ENCODE measurements around the gene HLA-DMA.

Gene HLA-DMA

DNA sequence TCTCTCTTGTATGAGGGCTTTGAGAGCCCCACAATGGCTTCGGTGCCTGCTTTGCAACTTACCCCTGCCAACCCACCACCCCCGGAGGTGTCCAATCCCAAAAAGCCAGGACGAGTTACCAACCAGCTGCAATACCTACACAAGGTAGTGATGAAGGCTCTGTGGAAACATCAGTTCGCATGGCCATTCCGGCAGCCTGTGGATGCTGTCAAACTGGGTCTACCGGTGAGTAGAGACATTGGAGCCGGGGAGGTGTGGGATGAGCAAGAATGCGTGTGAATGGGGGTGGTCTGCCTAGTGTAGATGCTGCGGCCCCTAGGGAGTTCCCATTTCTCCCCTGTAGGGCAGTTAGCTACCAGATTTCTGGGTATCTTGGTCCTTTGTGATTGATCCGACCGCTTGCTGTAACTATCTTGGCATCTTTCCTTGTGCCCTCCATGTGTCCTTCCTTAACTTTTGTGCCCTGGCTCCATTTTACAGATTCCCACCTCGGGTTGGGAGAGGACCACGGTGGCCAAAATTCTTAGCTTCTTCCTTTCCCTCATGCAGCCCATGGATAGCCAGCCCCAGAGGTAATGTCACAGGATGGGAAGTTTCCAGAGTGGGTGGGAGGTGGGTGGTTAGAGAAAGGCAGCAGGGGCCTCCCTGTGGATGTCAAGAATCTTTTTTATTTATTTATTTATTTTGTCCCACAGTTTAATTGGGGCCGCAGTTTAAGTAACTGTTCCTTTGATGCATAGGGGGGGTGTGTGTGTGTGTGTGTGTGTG is 21.8 kb upstream of the HLA-DMA start:
- no peak for DNase-seq (ENCODE audit: low read depth)

DNA sequence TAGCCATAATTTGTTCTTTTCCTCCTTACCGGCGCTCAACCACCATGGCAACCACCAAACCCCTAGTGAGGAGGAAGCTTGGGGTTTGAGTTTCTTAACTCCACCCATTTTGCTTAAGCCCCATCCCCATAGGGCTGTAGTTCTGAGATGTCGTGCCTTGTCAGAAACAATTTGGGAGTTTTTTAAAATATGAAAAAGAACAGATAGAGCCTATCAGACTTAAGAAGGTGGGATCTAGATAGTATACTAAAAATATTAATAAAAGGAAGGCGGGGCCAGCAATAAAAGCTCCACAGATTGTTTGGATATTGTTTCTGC is 21.1 kb upstream of the HLA-DMA start:
- no peak for DNase-seq (ENCODE audit: low read depth)

DNA sequence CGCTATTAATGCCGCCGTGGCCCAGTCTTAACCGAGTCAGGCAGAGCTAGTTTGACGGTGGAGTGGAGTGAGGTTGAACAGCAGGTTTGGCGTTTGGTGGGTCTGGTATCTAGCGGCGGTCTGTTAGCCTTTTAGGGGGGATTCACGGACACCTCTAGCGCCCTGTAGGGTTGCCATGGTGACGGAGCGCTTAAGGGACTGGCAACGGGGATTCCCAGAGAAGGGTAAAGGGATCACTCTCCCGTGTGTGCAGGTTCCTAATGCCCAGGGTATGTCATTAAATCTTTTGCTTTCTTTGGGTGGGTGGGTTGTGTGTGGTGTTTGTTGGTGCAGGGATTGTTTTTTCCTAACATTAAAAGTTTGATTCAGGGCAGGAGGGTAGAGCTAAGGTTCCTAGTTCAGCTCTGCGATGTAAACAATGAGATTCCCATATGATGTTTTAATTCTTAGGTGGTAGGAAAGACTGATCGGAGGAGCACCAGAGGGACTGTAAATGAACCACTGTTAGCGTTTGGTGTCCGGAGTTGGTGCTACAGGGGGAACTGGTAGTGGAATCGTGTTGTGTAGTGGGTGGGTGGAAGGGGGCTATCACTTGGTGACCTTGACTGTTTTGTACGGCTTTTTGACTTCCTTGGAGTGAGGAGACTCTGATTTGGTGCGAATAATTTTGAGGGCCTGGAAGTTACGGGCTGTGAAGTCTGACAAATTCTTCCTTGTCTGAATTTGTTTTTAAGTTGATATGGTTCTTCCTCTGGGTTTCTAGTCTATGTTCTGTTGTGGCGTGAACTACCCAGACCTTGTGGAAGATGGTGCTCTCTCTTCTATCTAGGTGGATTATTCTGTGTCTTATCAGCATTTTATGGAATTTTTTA is 20.5 kb upstream of the HLA-DMA start:
- no peak for DNase-seq (ENCODE audit: low read depth)

DNA sequence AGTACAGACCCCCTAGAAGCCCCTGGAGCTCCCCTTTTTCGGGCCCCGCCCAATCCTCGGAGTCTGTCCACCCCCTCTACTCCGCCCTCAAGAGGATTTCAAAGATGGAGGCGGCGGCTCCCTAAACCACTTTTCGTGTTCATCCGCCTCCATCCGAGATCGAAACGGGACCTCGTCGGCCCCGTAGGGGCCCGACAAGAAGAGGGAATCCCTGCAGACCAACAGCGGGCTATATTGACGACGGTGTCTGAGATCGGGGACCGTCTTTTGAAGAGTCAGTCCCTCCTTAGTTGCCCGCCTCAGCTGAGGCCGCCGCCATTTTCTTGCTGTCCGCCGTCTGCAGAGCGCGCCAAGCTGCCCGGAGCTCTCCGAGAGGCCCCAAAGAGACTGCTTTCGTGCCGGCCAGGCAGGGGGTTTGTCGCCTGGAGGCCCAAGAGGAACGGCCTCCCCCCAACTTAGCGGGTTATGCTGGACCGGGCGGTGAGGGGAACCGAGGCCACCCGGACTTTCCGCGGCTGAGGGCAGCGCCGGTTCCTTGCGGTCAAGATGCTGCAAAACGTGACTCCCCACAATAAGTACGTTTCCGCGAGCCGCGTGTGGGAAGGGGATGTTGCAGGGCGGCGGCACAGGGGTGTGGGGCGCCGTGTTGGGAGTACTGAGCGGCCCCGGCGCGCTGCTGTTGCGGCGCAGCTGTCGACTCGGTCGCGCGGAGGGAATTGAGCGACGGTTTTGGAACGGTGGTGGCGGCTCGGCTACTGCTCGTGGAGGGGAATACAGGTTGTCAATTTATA is 19.7 kb upstream of the HLA-DMA start:
- DNase-seq (ENCODE audit: low read depth) = peak; percentile 33

DNA sequence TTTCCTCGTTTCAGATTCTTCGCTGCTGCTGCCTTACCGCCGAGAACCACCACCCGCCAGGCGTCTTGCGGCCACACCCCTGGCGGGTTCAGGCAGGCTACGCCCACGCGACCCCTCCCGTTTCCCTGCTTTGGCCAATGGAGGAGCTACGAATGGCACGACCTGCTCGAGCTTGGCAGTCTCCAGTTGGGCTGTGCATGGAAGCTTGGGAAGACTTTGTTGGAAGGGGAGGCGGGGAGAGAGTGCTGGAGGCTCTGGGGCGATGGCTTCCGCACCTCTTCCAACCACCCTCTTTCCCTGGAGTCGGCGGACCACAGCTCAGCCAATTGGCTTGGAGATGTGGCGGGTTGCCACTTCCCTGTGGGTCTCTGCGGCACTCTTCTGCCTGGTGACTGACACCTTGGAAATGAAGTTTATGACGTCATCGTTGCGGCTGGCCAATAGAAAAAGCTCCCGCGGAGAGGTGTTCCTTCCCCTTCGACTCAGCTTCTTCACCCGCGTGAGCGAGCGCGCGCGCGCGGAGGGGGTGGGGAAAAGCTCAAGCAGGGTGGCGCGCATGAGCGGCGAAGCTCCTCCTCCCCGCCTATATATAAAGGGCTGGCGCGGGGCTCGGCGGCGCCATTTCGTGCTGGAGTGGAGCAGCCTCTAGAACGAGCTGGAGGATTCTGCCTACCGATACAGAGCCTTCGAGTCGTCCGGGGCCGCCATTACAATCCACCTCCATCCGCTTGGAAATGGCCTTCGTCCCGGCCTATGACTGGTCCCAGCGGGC is 18.9 kb upstream of the HLA-DMA start:
- peak; percentile 99 for DNase-seq (ENCODE audit: low read depth)

- no peak for DNase-seq (ENCODE audit: low read depth)
These were observed 18.3 kb upstream of the HLA-DMA start for GRCh38 chr6:32971242-32971580.

DNA sequence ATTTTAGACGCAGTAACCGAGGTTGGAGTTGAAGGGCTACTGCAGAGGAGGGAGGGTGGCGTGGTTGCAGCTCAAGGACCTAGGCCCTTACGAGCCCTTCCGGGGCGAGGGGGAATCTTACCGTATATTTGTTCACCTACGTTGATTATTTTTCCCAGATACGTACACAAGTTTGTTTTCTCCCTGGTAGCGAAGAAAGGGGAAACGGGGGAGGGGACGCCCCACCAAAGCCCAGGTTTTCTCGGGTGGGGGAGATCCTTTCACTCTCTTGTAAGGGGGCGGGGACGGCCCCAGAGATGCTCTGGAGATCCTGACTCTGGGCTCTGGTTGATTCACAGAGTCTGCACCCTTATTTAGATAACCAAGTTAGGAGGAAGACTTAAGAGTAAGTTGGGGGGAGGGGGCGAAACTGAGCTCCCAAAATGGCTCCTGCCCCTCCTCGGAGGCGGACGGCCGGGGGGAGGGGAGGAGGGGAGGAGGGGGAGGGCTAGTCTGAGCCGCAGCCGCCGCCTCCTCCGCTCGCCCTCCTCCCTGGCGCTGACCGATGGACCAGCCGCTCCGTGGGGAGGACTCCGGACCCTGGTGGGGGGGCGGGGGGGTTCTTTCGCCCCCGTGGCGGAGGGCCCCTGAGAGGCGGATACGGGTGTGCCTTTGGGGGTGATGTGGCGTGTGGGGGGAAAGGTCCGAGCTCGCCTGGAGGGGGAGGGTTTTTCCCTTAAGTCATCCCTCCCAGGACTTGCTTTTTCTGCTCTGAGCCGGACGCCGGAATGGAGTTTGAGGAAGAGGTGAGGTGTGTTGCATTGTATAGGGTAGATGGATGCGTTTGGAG is 17.7 kb upstream of the HLA-DMA start:
- DNase-seq (ENCODE audit: low read depth) = peak; percentile 44

DNA sequence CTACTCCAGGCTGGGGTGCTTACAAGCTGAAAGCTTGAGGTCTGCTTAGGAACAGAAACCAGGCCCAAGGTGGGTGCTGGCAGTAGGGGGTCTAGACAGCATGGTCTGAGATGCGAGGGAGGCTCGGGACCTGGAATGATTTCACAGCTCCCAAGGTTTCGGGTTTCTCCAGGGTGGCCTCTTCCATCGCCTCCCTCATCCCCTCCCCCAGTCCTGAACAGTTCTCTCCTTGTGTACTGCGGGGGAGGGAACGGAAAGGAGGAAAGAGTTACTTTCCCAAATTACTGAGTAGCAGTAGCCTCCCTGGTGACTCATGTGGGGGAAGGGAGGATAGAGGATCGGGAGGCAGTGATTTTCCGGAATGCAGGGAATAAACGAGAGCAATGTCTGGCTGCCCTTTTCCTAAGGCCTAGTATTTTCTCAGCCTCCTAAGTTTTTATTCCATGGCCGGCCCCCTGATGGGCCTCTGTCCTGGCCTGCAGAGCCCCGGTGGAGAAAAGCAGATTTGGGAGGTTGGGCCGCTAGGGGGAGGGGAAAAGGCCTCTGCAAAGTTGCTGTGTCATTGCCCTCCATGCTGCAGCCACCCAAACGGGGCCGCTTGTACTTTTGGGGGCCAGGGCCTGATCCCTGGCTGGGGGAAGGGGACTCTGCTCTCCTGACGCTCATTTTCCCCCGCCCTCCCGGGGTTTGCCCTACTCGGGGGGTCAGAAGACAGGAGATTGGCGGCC is 17.0 kb upstream of the HLA-DMA start:
- DNase-seq (ENCODE audit: low read depth) = peak; percentile 51

GRCh38 chr6:32968867-32969684 is 16.2 kb upstream of the HLA-DMA start:
- peak; percentile 65 for DNase-seq (ENCODE audit: low read depth)

GRCh38 chr6:32968093-32968866 is 15.4 kb upstream of the HLA-DMA start, which contains the start of gene BRD2:
Gene BRD2 (plus strand): TSS chr6:32968594. CDS start chr6:32972899, 4,305 bp downstream.
- peak; percentile 88 for DNase-seq (ENCODE audit: low read depth)

- DNase-seq (ENCODE audit: low read depth) = no peak
These were observed 14.5 kb upstream of the HLA-DMA start for GRCh38 chr6:32967151-32968091.

GRCh38 chr6:32964776-32965175 is 11.9 kb upstream of the HLA-DMA start:
- DNase-seq (ENCODE audit: low read depth) = no peak

DNA sequence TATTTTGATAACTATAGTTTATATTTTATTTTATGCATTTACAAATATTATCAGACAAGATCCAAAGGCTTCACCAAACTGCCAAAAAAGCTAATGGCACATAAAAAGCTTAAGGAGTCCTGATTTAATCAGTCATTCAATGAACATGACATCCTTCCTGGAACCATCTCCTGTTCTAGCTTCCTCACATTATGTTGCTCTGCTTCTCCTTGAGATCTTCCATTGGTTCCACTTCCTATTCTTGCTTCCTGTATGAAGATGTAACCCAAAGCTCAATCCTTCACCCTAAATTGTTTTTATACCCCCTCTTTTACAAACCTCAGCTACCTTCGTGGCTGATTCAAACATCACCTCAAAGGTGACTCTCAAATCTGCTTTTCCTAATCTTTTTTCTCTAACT is 11.0 kb upstream of the HLA-DMA start:
- DNase-seq (ENCODE audit: low read depth) = no peak

GRCh38 chr6:32962213-32962826 is 9.4 kb upstream of the HLA-DMA start:
- no peak for DNase-seq (ENCODE audit: low read depth)

GRCh38 chr6:32960563-32960962 is 7.7 kb upstream of the HLA-DMA start:
- no peak for DNase-seq (ENCODE audit: low read depth)

GRCh38 chr6:32956176-32956575 is 3.3 kb upstream of the HLA-DMA start:
- no peak for DNase-seq (ENCODE audit: low read depth)

Measured in stimulated activated CD8-positive, alpha-beta memory T cell treated with anti-CD3 and anti-CD28 coated beads, Interleukin-15, amount 100 ng/mL, for 24 hours (primary cell).